HT1080 (cell line): ENCODE measurements around the gene COL3A1. TPM values are rescaled to one million over a fixed set of nuclear protein-coding genes. Genes with fewer than 3 reads are reported as not detected.

Source experiments
- DNase-seq: peaks from one replicate; pipeline ENCODE4 v3.0.0-alpha.2; 2015; ENCODE audit warnings: low read depth
- total RNA-seq: library from RNA; depleted of rRNA; stranded (reverse); fragments of >200 nt; shearing (Covaris generic); gene quantifications from 2 replicates; pipeline ENCODE4 v1.2.3, GENCODE V29; 2014

COL3A1 gene
- total RNA-seq, 1 experiment from 2014 or later, result not detected

GRCh38 chr2:188975497-188976102 lies 1.4 kb downstream of the COL3A1 start:
- no peak for DNase-seq

DNA sequence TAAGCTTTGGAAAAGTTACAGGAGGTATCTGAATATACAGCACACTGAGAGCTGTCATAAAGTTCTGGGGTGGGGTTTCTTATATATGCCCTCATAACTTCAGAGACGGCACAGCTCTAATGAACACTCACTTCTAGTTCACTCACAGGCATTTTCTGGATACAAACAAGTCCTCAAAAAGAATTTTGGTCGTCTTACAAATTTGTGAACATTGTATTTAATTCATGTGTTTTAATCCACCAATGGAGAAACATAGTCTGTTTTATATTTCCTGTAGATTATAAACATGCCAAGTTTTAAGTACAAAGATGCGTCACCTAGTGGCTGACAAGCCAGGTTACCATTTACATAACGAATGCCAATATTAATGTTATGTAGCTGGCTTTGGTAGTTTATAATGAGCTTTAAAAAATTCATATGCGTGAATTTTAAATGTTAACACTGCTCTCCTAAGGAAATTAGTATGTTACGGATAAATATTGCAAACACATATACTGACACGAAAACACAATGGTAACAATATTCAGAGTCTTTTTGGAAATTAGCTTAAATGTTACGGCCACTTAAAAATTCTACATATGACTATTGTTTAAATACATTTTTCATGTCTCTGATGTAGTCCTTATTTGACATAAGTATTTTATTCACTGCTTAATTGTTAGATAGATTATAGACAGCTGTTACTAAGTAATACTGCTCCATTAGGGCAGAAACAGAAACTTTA lies 2.5 kb downstream of the COL3A1 start:
- no peak for DNase-seq

- DNase-seq, result no peak
Measured at GRCh38 chr2:188977317-188977716, 3.1 kb downstream of the COL3A1 start.

DNA sequence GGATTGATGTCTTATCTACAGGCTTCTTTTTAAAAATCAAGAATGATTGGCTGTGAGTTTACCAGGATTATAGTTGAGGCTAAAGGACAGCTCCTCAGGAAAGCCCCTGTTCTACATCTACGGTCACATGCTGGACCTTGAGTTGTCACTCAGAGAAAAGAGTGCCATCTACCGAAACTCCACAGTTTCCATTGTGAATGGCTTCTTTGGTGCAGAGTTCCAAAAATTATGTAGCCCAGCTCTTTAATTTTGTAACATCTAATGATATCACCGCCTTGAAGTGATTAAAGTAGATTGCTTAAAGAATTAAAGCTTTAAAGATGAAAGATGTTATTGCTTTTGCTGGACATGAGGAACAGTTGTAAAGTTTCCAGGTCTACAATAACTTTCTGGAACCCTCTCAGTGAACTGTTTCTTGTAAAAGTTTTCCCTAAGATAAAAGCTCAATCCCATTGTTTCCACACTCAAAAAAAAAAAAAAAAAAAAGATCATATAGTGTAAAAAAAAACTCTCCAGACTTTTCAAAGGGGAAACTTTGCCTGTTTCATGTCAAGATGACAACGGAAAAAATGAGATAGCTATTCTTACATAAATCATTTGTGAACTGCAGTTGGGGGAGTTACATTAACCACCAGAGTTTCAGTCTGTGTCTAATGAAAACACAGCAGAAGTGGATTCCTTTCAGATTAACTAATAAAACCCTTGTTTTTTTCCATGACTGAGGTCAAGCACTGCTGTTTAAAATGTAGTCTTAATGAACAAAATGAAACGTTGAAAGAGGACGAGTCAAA lies 4.3 kb downstream of the COL3A1 start:
- no peak for DNase-seq

DNA sequence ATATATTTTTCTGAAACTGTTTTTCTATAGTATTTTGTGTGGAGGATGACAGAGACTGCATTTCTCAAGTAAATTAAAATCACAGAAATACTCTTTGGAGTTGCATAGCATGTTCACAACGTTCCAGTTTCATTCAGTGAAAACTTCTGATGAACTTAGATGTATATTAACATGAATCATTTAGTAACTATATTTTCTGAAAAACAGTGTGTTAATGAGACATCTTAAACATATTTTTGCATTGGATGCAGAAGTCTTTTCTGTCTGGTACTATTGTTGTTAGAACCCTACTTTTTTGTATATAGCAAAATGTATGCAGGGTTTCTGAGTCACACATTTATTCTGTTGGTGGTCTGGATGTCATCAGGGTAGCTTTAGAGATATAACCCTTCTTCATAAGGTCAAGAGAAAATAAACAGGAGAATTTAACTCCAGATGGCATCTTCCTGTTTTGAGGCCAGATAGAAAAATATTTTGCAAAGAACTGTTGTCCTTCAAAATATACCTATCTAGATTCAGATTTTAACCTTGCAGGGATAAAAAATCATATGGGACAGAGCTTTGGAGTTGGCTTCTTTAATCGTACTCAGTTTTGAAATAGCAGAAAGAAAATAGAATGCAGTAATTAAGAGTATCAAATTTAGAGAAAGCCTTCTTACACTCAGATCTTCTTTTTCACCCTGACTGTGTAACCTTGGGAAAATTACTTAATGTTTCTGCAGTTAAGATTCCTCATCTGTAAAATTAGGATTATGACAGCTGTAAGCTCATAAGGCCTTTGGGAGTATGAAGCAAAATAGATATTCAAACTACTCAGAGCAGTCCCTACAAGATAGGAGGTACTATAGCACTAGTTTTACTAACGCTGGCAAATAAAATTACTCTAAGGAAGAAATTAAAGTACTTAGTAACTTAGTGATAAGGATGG lies 5.3 kb downstream of the COL3A1 start:
- no peak for DNase-seq

- DNase-seq, result no peak
Measured at GRCh38 chr2:188983427-188984064, 9.4 kb downstream of the COL3A1 start.

GRCh38 chr2:188984065-188984491 lies 9.9 kb downstream of the COL3A1 start:
- no peak for DNase-seq

GRCh38 chr2:188984680-188985079 lies 10.5 kb downstream of the COL3A1 start:
- no peak for DNase-seq

- DNase-seq, result no peak
Measured at GRCh38 chr2:188986839-188987238, 12.7 kb downstream of the COL3A1 start.

GRCh38 chr2:188993247-188993646 lies 19.1 kb downstream of the COL3A1 start:
- DNase-seq, result no peak

DNA sequence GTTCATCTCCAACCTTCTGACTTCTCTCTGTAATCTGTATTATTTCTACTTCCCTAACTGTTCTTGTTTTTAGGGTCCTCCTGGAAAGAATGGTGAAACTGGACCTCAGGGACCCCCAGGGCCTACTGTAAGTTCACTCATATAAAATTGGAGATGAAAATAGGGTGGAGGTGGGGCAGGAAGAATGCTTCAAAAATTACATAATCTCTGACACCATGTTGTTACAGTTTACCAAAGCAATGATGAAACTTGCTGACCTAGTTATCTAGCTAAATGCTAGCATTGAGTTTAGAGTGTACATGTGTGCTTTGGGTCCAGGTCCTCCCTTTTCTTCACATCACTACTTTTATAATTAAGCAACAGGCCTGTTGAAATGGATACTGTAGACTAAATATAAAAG lies 23.1 kb downstream of the COL3A1 start:
- no peak for DNase-seq

DNA sequence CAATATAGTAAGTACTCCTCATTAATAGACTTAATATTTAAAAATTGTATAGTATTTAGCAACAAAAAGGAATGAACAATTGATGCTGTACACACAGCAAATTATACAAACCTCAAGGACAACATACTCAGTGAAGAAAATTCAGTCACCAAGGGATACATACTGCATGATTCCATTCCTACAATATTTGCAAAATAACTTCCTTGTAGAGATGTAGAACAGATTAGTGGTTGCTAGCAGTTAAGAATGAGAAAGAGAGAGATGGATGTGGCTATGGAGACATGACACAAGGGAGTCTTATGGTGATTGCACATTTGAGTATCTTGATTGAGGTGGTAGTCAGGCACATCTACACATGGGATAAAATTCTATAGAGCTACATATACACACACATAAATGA lies 26.0 kb downstream of the COL3A1 start:
- no peak for DNase-seq

GRCh38 chr2:189002079-189002478 lies 27.9 kb downstream of the COL3A1 start:
- DNase-seq, result peak; percentile 82

- DNase-seq, result no peak
Measured at GRCh38 chr2:189008555-189009262, 34.5 kb downstream of the COL3A1 start.

GRCh38 chr2:189010536-189010935 lies 36.4 kb downstream of the COL3A1 start:
- no peak for DNase-seq

DNA sequence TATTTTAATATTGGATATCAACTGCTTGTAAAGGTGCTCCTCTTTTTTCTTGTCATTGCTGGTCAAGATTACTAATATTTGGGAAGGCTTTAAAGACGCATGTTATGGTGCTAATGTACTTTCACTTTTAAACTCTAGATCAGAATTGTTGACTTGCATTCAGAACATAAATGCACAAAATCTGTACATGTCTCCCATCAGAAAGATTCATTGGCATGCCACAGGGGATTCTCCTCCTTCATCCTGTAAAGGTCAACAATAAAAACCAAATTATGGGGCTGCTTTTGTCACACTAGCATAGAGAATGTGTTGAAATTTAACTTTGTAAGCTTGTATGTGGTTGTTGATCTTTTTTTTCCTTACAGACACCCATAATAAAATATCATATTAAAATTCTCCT lies 38.2 kb downstream of the COL3A1 start:
- no peak for DNase-seq

- no peak for DNase-seq
Measured at GRCh38 chr2:189013031-189013430, 38.9 kb downstream of the COL3A1 start.

DNA sequence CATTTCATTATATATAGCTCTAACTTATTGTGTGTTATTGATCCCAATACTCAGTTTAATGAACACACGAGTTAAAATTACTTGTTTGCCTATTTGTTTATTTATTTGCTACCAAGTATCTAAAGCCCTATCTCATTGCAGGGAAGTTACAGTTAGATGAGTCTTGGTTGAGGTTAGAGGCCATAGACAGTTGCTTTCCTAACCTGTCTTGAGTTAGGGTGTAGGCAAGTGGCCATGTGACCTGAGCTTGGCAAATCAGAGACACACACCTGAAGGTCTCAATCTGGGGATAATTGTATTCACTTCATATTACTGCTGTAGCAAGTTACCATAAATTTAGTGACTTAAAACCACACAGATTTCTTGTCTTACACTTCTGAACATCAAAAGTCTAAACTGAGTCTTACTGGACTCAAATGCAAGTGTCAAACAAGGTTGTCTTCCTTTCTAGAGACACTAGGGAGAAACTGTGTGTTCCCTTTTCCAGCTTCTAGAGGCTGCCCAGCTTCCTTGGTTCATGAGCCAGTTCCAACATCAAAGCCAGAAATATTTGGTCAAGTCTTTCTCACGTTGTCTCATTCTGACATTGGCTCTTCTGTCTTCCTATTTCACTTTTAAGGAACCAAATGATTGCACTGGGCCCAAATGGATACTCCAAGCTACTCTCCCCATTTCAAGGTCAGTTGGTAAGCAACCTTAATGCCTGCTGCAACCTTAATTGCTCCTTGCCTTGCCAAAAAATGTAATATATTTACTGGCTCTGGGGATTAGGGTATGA lies 39.7 kb downstream of the COL3A1 start:
- no peak for DNase-seq

DNA sequence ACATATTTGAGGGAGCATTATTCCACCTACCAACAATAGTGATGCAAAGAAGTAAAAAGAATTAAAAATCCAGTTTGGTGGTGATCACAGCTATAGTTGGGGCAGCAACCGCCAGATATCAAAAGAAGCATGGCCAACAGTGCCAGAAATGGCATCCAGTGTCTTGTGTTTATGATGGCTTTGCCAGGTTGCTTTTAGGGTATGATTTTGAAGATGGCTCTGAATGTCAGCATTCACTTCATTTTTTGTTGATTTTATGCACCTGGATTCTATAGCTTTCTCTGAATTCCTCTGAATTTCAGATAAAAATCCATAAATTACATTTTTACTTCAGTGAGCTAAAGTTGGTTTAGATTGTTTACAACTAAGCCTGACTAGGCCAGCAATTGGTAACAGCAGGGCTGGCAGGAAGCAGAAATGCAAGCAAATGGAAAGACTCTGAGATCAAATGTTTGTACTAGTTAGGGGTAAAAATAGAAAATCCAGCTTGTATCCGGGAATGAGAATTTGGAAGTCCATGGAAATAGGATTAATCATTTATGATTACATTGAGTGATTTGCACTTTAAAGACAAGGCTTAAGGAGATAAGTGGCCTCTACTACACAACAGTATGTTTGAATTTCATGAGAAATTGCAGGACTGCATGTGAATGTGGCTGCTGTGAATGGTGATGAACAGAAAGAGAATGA lies 40.4 kb downstream of the COL3A1 start:
- no peak for DNase-seq
